Keratinocyte (primary cell): ENCODE measurements around the gene BRAT1.

Experiments used
- EZH2 ChIP-seq: IDR thresholded peaks from one replicate; pipeline ENCODE4 v1.6.1; 2012; ENCODE audit warnings: inconsistent platforms, mild to moderate bottlenecking, low read length, moderate library complexity
- TF ChIP-seq, protein P1 (sequence below), 3 experiments: IDR thresholded peaks in 1 of 3; conservative IDR thresholded peaks in 1 of 3; optimal IDR thresholded peaks in 1 of 3; 2 replicates in 2 of 3; 3 replicates in 1 of 3; pipeline versions ENCODE3 to v1.5.1; 2011; ENCODE audit warnings: low read length in 3 of 3, mild to moderate bottlenecking in 3 of 3, moderate library complexity in 2 of 3, control low read depth in 1 of 3, inconsistent platforms in 1 of 3; ENCODE audit not compliant: insufficient read depth in 2 of 3; ENCODE audit errors: extremely low read depth in 1 of 3

DNA sequence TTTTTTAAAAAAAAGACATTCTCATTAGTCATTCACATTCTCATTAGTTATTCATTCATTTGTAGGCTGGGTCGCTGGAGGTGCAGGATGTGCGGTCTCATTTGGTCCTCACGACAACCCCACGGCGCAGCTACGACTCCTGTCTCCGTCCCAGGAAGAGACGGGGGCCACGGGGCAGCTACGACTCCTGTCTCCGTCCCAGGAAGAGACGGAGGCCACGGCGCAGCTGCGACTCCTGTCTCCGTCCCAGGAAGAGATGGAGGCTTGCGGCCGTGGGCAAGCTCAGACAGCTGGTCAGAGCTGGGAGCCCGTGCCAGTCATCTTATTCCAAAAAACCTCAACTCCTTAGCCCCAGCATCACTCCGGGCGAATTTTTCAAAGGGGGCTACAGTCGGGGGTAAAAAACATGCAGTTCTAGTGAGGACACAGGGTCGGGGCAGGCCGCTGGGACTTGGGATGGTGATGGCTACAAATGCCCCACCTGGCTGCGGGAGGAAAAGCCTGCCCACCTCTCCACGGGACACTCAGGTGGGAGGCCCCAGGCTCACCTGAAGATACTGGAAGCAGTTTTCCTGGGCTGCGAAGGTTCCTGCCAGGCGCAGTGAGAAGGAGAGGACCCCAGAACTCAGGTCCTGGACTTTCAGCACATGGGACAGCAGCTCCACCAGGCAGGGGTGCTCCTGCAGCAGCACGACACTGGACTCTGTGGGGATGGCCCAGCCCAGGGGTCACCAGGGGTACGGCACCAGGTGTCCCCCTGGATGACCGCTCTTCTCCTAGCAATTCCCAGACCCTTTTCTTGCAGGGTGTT lies 8.3 kb downstream of the BRAT1 start:
- TF ChIP-seq, protein P1, sequence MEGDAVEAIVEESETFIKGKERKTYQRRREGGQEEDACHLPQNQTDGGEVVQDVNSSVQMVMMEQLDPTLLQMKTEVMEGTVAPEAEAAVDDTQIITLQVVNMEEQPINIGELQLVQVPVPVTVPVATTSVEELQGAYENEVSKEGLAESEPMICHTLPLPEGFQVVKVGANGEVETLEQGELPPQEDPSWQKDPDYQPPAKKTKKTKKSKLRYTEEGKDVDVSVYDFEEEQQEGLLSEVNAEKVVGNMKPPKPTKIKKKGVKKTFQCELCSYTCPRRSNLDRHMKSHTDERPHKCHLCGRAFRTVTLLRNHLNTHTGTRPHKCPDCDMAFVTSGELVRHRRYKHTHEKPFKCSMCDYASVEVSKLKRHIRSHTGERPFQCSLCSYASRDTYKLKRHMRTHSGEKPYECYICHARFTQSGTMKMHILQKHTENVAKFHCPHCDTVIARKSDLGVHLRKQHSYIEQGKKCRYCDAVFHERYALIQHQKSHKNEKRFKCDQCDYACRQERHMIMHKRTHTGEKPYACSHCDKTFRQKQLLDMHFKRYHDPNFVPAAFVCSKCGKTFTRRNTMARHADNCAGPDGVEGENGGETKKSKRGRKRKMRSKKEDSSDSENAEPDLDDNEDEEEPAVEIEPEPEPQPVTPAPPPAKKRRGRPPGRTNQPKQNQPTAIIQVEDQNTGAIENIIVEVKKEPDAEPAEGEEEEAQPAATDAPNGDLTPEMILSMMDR (optimal IDR thresholded peaks at IDR 0.05 in 1 of 3, IDR thresholded peaks at IDR 0.05 in 1 of 3, conservative IDR thresholded peaks at IDR 0.05 in 1 of 3; ENCODE audit: extremely low read depth in 1 of 3, insufficient read depth in 2 of 3, low read length in 3 of 3) = no peak
- TF ChIP-seq EZH2 = no peak
